CD4-positive, alpha-beta T cell (primary cell): ENCODE data around the gene PTPRM. TPM values are rescaled to one million over a fixed set of nuclear protein-coding genes. Genes with fewer than 3 reads are reported as not detected.

ENCODE experiments used
- ATAC-seq: fragments of 200-7000 bp; cut with Tn5 transposase; one replicate; pipeline ENCODE4 v1.10.0; 2022; ENCODE audit warnings: mild to moderate bottlenecking; ENCODE audit not compliant: poor library complexity
- CTCF ChIA-PET: fragments of 350-600 bp; sonication (Branson Sonifier 250); formaldehyde crosslinking; loops from one replicate; lab custom pipeline; 2021; ENCODE audit warnings: antibody characterized with exemption, inconsistent platforms; lab: Charles Lee
- POLR2A ChIA-PET: fragments of 350-600 bp; sonication (Branson Sonifier 250); formaldehyde crosslinking; loops from one replicate; lab custom pipeline; 2021; ENCODE audit warnings: antibody characterized with exemption, inconsistent platforms; lab: Charles Lee
- DNase-seq, 14 experiments: peaks; one replicate each; pipeline ENCODE4 v3.0.0-alpha.2; 2013 to 2020; ENCODE audit warnings: mixed read lengths in 2 of 14
- H3K27ac ChIP-seq, 2 donors: one replicate each; pipeline versions ENCODE4 v1.5.1 to v1.7.0; 2013; ENCODE audit warnings: low read length in 2 of 2, low read depth in 1 of 2, mild to moderate bottlenecking in 1 of 2
- H3K27me3 ChIP-seq, 2 experiments: 1 replicate in 1 of 2; 2 replicates in 1 of 2; pipeline versions ENCODE4 v1.6.1 to v1.7.0; 2013; ENCODE audit warnings: low read length in 2 of 2, control low read depth in 1 of 2, mild to moderate bottlenecking in 1 of 2, moderate library complexity in 1 of 2; ENCODE audit not compliant: insufficient read depth in 2 of 2, control insufficient read depth in 1 of 2
- H3K36me3 ChIP-seq: one replicate; pipeline ENCODE4 v1.6.1; 2013; ENCODE audit warnings: low read length, control low read depth; ENCODE audit not compliant: insufficient read depth
- H3K4me1 ChIP-seq: one replicate; pipeline ENCODE4 v1.6.1; 2013; ENCODE audit warnings: low read length, control low read depth; ENCODE audit not compliant: insufficient read depth
- H3K4me3 ChIP-seq: one replicate; pipeline ENCODE4 v1.5.1; 2013; ENCODE audit warnings: mild to moderate bottlenecking, low read length, moderate library complexity
- H3K9me3 ChIP-seq, 2 experiments: 1 replicate in 1 of 2; 2 replicates in 1 of 2; pipeline versions ENCODE4 v1.6.1 to v1.7.0; 2013; ENCODE audit warnings: low read length in 2 of 2, mild to moderate bottlenecking in 2 of 2, control low read depth in 1 of 2, moderate library complexity in 1 of 2; ENCODE audit not compliant: control insufficient read depth in 1 of 2, insufficient read depth in 1 of 2
- H3K27ac Mint-ChIP-seq: one replicate; pipeline ENCODE4 v1.8.0; 2020; ENCODE audit warnings: mixed read lengths
- H3K27me3 Mint-ChIP-seq: one replicate; pipeline ENCODE4 v1.8.0; 2021; ENCODE audit warnings: mixed read lengths
- H3K36me3 Mint-ChIP-seq: one replicate; pipeline ENCODE4 v1.8.0; 2021; ENCODE audit warnings: low read depth, mixed read lengths
- H3K4me1 Mint-ChIP-seq: one replicate; pipeline ENCODE4 v1.8.0; 2021; ENCODE audit warnings: low read depth, mixed read lengths
- H3K4me3 Mint-ChIP-seq: one replicate; pipeline ENCODE4 v1.8.0; 2020; ENCODE audit warnings: mild to moderate bottlenecking, mixed read lengths
- H3K9me3 Mint-ChIP-seq: one replicate; pipeline ENCODE4 v1.8.0; 2020; ENCODE audit warnings: mixed read lengths
- intact Hi-C, 2 experiments: fragments of 100-400 bp; cut with DNase I in 1 of 2; cut with micrococcal nuclease in 1 of 2; formaldehyde crosslinking; loops; one replicate each; pipeline versions ENCODE4 v1.15.1 to v1.9.0; 2023 to 2025; cut with DNase I, micrococcal nuclease
- total RNA-seq, 174 experiments: library from RNA in 2 of 174; stranded (reverse) in 2 of 174; gene quantifications; one replicate each; pipeline ENCODE4 v1.2.3 and lab custom pipeline; 2021 to 2026
- TF ChIP-seq, protein P1 (sequence below): fragments of 200-600 bp; IDR thresholded peaks from one replicate; pipeline ENCODE4 v1.8.0; 2022; ENCODE audit warnings: antibody characterized with exemption, mild to moderate bottlenecking

PTPRM gene
- total RNA-seq, 2 experiments from 2014 or later: 21.7 to 21.9 TPM

DNA sequence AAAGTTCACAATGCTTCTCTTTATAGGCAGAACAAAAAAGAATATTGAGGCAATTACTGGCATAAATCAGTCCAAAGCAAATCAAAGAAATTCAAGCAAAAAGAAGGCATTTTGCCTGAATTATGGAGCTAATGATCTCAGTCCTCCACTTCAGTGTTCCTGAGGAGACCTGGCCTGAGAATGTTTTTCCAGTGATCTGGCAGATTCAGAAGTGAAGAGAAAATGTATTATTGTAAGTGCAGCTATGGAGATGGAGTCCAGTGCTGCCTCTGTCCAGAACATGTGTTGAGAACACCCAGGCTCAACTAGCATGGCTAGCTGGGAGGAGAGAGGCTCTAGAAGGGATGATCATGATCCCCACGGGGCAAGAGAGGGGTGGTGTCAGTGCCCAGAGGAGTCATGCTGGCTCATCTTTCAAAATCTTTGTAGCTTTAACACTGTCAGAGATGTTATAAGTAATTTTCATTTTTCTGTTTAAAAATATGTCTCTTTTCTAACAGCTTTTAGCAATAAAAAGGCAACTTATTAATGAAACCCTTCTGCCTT, 675.1 kb downstream of the PTPRM start:
- intact Hi-C loops: no loop called here
- no peaks in the 10 kb centered on the region for H3K36me3 Mint-ChIP-seq
- H3K27ac ChIP-seq: no peak overlapping the region
- no peak overlapping the region for H3K27ac Mint-ChIP-seq
- no peak overlapping the region for H3K4me3 Mint-ChIP-seq
- TF ChIP-seq, protein P1, sequence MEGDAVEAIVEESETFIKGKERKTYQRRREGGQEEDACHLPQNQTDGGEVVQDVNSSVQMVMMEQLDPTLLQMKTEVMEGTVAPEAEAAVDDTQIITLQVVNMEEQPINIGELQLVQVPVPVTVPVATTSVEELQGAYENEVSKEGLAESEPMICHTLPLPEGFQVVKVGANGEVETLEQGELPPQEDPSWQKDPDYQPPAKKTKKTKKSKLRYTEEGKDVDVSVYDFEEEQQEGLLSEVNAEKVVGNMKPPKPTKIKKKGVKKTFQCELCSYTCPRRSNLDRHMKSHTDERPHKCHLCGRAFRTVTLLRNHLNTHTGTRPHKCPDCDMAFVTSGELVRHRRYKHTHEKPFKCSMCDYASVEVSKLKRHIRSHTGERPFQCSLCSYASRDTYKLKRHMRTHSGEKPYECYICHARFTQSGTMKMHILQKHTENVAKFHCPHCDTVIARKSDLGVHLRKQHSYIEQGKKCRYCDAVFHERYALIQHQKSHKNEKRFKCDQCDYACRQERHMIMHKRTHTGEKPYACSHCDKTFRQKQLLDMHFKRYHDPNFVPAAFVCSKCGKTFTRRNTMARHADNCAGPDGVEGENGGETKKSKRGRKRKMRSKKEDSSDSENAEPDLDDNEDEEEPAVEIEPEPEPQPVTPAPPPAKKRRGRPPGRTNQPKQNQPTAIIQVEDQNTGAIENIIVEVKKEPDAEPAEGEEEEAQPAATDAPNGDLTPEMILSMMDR: no peak
- no peaks in the 10 kb centered on the region for H3K27me3 Mint-ChIP-seq
- no peaks in the 10 kb centered on the region for H3K9me3 Mint-ChIP-seq
- no peaks in the 10 kb centered on the region for H3K4me1 Mint-ChIP-seq
- no peaks in the 10 kb centered on the region for H3K9me3 ChIP-seq
- no peaks in the 10 kb centered on the region for H3K4me1 ChIP-seq
- H3K4me3 ChIP-seq: no peak overlapping the region
- no peak for DNase-seq
- no peak for ATAC-seq
- no peaks in the 10 kb centered on the region for H3K36me3 ChIP-seq
- H3K27me3 ChIP-seq: no peaks in the 10 kb centered on the region
- CTCF ChIA-PET: no interaction called here
- POLR2A ChIA-PET: no interaction called here

DNA sequence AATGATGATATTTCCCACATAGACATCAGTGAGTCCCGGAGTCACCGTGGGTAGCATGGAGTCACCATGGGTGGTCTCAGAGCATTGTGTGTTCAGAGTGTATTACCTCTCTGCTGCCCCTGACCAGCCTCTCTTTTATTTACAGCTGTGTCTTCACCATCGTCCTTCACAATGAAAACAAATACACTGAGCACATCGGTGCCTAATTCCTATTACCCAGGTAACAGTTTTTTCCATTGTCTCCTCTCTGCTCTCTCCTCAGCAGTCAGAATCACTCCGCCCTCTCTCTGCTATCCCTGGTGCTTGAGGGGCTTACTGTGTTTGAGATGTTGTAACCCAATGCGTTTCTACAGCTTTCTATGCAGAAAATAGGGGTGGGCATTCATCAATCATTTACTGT, 680.6 kb downstream of the PTPRM start:
- POLR2A ChIA-PET: no interaction called here
- H3K4me3 Mint-ChIP-seq: no peak overlapping the region
- TF ChIP-seq, protein P1: no peak
- CTCF ChIA-PET: no interaction called here
- Histone ChIP-seq H3K36me3 (no peaks in the 10 kb centered on the region), H3K27ac (no peak overlapping the region), H3K27me3 (no peaks in the 10 kb centered on the region), H3K9me3 (no peaks in the 10 kb centered on the region), H3K4me3 (no peak overlapping the region), H3K4me1 (no peaks in the 10 kb centered on the region)
- no peak for ATAC-seq
- no peaks in the 10 kb centered on the region for H3K27me3 Mint-ChIP-seq
- intact Hi-C loops: no loop called here
- no peak for DNase-seq
- no peaks in the 10 kb centered on the region for H3K36me3 Mint-ChIP-seq
- no peaks in the 10 kb centered on the region for H3K4me1 Mint-ChIP-seq
- H3K9me3 Mint-ChIP-seq: no peaks in the 10 kb centered on the region
- no peak overlapping the region for H3K27ac Mint-ChIP-seq

DNA sequence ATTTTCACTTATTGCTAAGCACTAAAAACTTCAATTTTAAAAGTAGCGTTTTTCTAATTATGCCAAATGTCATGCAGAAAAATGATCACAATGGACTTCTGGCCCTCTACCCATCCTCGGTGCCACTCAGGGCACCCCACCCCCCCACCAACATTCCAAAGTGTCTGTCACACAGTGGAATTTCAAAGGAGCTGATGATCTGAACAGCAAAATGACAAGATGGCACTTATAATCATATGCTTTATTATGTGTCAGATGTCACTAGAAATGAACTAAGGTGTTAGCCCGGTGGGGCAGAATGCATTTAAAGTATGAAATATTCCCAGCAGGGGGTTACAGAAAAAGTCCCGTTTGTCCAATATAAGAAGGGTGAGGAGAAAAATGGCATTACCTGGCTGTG, 681.5 kb downstream of the PTPRM start:
- ChIA-PET CTCF (no interaction called here), POLR2A (no interaction called here)
- H3K9me3 ChIP-seq: no peaks in the 10 kb centered on the region
- no peaks in the 10 kb centered on the region for H3K4me1 ChIP-seq
- TF ChIP-seq, protein P1: no peak
- no peaks in the 10 kb centered on the region for H3K9me3 Mint-ChIP-seq
- H3K36me3 Mint-ChIP-seq: peaks cover 5% of the 10 kb centered on the region
- no peak overlapping the region for H3K27ac ChIP-seq
- H3K27me3 Mint-ChIP-seq: no peaks in the 10 kb centered on the region
- no peaks in the 10 kb centered on the region for H3K27me3 ChIP-seq
- ATAC-seq: no peak
- no peaks in the 10 kb centered on the region for H3K4me1 Mint-ChIP-seq
- no peak overlapping the region for H3K4me3 Mint-ChIP-seq
- no peak overlapping the region for H3K4me3 ChIP-seq
- no peak overlapping the region for H3K27ac Mint-ChIP-seq
- H3K36me3 ChIP-seq: no peaks in the 10 kb centered on the region
- intact Hi-C loops: no loop called here
- DNase-seq: no peak
